Kidney epithelial cell (primary cell): ENCODE measurements around the gene SYNGR4. TPM values are rescaled to one million over a fixed set of nuclear protein-coding genes. Genes with fewer than 3 reads are reported as not detected.

ENCODE experiments used
- DNase-seq: peaks from one replicate; pipeline ENCODE4 v3.0.0-alpha.2; 2010; ENCODE audit warnings: low read depth
- H3K27me3 ChIP-seq: 2 replicates; pipeline ENCODE4 v1.6.0; 2011; ENCODE audit warnings: low read length; ENCODE audit not compliant: control insufficient read depth, insufficient read depth
- H3K36me3 ChIP-seq: 2 replicates; pipeline ENCODE4 v1.5.1; 2011; ENCODE audit warnings: low read length; ENCODE audit not compliant: control insufficient read depth, insufficient read depth
- H3K4me3 ChIP-seq: 2 replicates; pipeline ENCODE4 v1.5.1; 2011; ENCODE audit warnings: low read depth, mild to moderate bottlenecking, control low read depth, low read length
- CTCF ChIP-seq: IDR thresholded peaks from 2 replicates; pipeline ENCODE4 v1.5.1; 2011; ENCODE audit warnings: mild to moderate bottlenecking, moderate library complexity, low read length, control low read depth, inconsistent platforms; ENCODE audit not compliant: insufficient read depth, poor library complexity, severe bottlenecking
- total RNA-seq: library from RNA; depleted of rRNA; stranded (reverse); fragments of >200 nt; gene quantifications from 2 replicates; pipeline ENCODE4 v1.2.3, GENCODE V29; 2015

Gene SYNGR4
- total RNA-seq, 1 donor from 2014 or later: 0.25 TPM

- Histone ChIP-seq H3K36me3 (no peaks in the 10 kb centered on the region), H3K27me3 (peaks cover 44% of the 10 kb centered on the region), H3K4me3 (no peak overlapping the region)
- DNase-seq: no peak
- TF ChIP-seq CTCF: no peak
Observed at GRCh38 chr19:48392860-48393558, 28.8 kb downstream of the SYNGR4 start.

GRCh38 chr19:48393559-48394330 is 29.6 kb downstream of the SYNGR4 start, which contains the start of gene GRIN2D:
TSS of gene GRIN2D (plus strand) at chr19:48393668. CDS start at chr19:48398393, 4,725 bp downstream.
- H3K36me3 ChIP-seq: no peaks in the 10 kb centered on the region
- H3K4me3 ChIP-seq: peak within 1 kb of the TSS; percentile 26
- DNase-seq: no peak
- no peak for TF ChIP-seq CTCF
- H3K27me3 ChIP-seq: peaks cover 44% of the 10 kb centered on the region

- no peak for DNase-seq
- Histone ChIP-seq H3K36me3 (no peaks in the 10 kb centered on the region), H3K27me3 (peaks cover 44% of the 10 kb centered on the region), H3K4me3 (no peak overlapping the region)
- TF ChIP-seq CTCF: no peak
Observed at GRCh38 chr19:48394331-48395169, 30.4 kb downstream of the SYNGR4 start.

GRCh38 chr19:48395170-48395455 is 30.9 kb downstream of the SYNGR4 start:
- no peak for DNase-seq
- Histone ChIP-seq H3K27me3 (peaks cover 44% of the 10 kb centered on the region), H3K4me3 (no peak overlapping the region), H3K36me3 (no peaks in the 10 kb centered on the region)
- TF ChIP-seq CTCF: no peak

- H3K4me3 ChIP-seq: no peak overlapping the region
- peaks cover 44% of the 10 kb centered on the region for H3K27me3 ChIP-seq
- H3K36me3 ChIP-seq: no peaks in the 10 kb centered on the region
- DNase-seq: no peak
- TF ChIP-seq CTCF: no peak
Observed at GRCh38 chr19:48395499-48395898, 31.3 kb downstream of the SYNGR4 start.
